Endothelial cell of umbilical vein (primary cell): ENCODE data around the gene RAD51B. TPM values are rescaled to one million over a fixed set of nuclear protein-coding genes. Genes with fewer than 3 reads are reported as not detected.

Experiments
- BruUV-seq: library from RNA; stranded (reverse); fragments of 400-500 nt; replicated peaks from 2 replicates; lab custom pipeline; 2021; lab: Mats Ljungman, UMichigan
- CTCF ChIA-PET: fragments of 300-600, 350-600 bp; sonication (Branson Sonifier 250); formaldehyde crosslinking; loops from one replicate; lab custom pipeline; 2021; ENCODE audit warnings: antibody characterized with exemption, inconsistent platforms; lab: Charles Lee
- POLR2A ChIA-PET: fragments of 300-600, 350-600 bp; sonication (Branson Sonifier 250); formaldehyde crosslinking; loops from one replicate; lab custom pipeline; 2021; ENCODE audit warnings: antibody characterized with exemption, inconsistent platforms; lab: Charles Lee
- DNase-seq: peaks from one replicate; pipeline ENCODE4 v3.0.0-alpha.2; 2011; ENCODE audit warnings: low read depth, low spot score
- FAIRE-seq: peaks from 2 replicates; lab custom pipeline; 2011; peaks lifted over from hg19 to GRCh38; lab: Jason Lieb, UNC
- H2AFZ ChIP-seq: 2 replicates; pipeline ENCODE4 v1.6.0; 2012; ENCODE audit warnings: low read depth, low read length, control low read depth, inconsistent platforms
- H3K27ac ChIP-seq: 2 replicates; pipeline ENCODE4 v1.5.1; 2011; ENCODE audit warnings: low read depth, mild to moderate bottlenecking, control low read depth, low read length, moderate library complexity; ENCODE audit not compliant: insufficient read depth
- H3K27me3 ChIP-seq, 2 experiments: 2 replicates each; pipeline versions ENCODE4 v1.6.0 to v1.6.1; 2011; ENCODE audit warnings: low read length in 2 of 2, mixed read lengths in 1 of 2; ENCODE audit not compliant: control insufficient read depth in 2 of 2, insufficient read depth in 2 of 2
- H3K36me3 ChIP-seq, 2 experiments: 2 replicates in 1 of 2; 3 replicates in 1 of 2; pipeline ENCODE4 v1.5.1; 2011; ENCODE audit warnings: low read length in 2 of 2, mild to moderate bottlenecking in 1 of 2, moderate library complexity in 1 of 2; ENCODE audit not compliant: control insufficient read depth in 2 of 2, insufficient read depth in 2 of 2; ENCODE audit errors: extremely low read depth in 1 of 2
- H3K4me1 ChIP-seq: 3 replicates; pipeline ENCODE4 v1.5.1; 2011; ENCODE audit warnings: mild to moderate bottlenecking, low read length; ENCODE audit not compliant: control insufficient read depth, insufficient read depth; ENCODE audit errors: extremely low read depth
- H3K4me2 ChIP-seq: 2 replicates; pipeline ENCODE4 v1.6.1; 2011; ENCODE audit warnings: low read length, control low read depth, mixed read lengths; ENCODE audit not compliant: insufficient read depth
- H3K4me3 ChIP-seq, 3 experiments: fragments of 200-600 bp in 1 of 3; sonication (generic), shearing (Covaris generic) in 1 of 3; replicated peaks in 1 of 3; 2 replicates each; pipeline ENCODE4 v1.5.1; 2011 to 2016; ENCODE audit warnings: control low read depth in 3 of 3, low read length in 3 of 3, mild to moderate bottlenecking in 2 of 3, inconsistent platforms in 1 of 3, low read depth in 1 of 3, moderate library complexity in 1 of 3; ENCODE audit not compliant: insufficient read depth in 1 of 3
- H3K79me2 ChIP-seq: 2 replicates; pipeline ENCODE4 v1.6.0; 2012; ENCODE audit warnings: low read length, inconsistent platforms; ENCODE audit not compliant: control insufficient read depth, insufficient read depth
- H3K9ac ChIP-seq: replicated peaks from 2 replicates; pipeline ENCODE3; 2011; ENCODE audit warnings: low read length, control low read depth; ENCODE audit not compliant: insufficient read depth; ENCODE audit errors: extremely low read depth
- H3K9me1 ChIP-seq: replicated peaks from 3 replicates; pipeline ENCODE4 v1.6.0; 2011; ENCODE audit warnings: mild to moderate bottlenecking, low read length; ENCODE audit not compliant: control insufficient read depth, insufficient read depth; ENCODE audit errors: extremely low read depth
- H3K9me3 ChIP-seq: replicated peaks from 2 replicates; pipeline ENCODE4 v1.5.1; 2012; ENCODE audit warnings: low read length, inconsistent platforms; ENCODE audit not compliant: control insufficient read depth, insufficient read depth
- H4K20me1 ChIP-seq: replicated peaks from 2 replicates; pipeline ENCODE3; 2011; ENCODE audit warnings: mild to moderate bottlenecking, low read length; ENCODE audit not compliant: control insufficient read depth, insufficient read depth; ENCODE audit errors: extremely low read depth
- GATA2 ChIP-seq: IDR thresholded peaks from 2 replicates; pipeline ENCODE4 v1.7.0; 2011; ENCODE audit warnings: low read depth, mild to moderate bottlenecking, moderate library complexity, mixed read lengths, low read length; ENCODE audit not compliant: insufficient read length, insufficient read depth
- JUN ChIP-seq: IDR thresholded peaks from 2 replicates; pipeline ENCODE4 v1.6.1; 2011; ENCODE audit warnings: borderline replicate concordance, low read depth; ENCODE audit not compliant: insufficient read length, insufficient read depth
- MAX ChIP-seq: IDR thresholded peaks from 2 replicates; pipeline ENCODE4 v1.6.1; 2011; ENCODE audit not compliant: insufficient read depth, insufficient read length
- MYC ChIP-seq: IDR thresholded peaks from one replicate; pipeline ENCODE4 v1.6.1; 2011; ENCODE audit warnings: mild to moderate bottlenecking, low read depth, low read length
- dilution Hi-C: fragments of 300-500 bp; cut with MboI; formaldehyde crosslinking; loops from one replicate; pipeline ENCODE4 v1.15.0; 2019; ENCODE audit warnings: low sequenced_read_pairs; ENCODE audit not compliant: extremely low pct_ligation_motif_present
- intact Hi-C: fragments of 100-400 bp; cut with micrococcal nuclease; formaldehyde crosslinking; loops from one replicate; pipeline ENCODE4 v1.10.0; 2022
- polyA plus RNA-seq, 4 experiments: library from polyadenylated mRNA; depleted of rRNA in 3 of 4; stranded (reverse) in 3 of 4; unstranded in 1 of 4; fragments of >200 nt; gene quantifications; 2 replicates each; pipeline versions ENCODE4 v1.2.1 to v1.2.3, GENCODE V29; 2011 to 2012; ENCODE audit warnings: missing spikeins in 1 of 4
- total RNA-seq: library from RNA; stranded (reverse); gene quantifications from 2 replicates; pipeline ENCODE4 v1.2.3, GENCODE V29; 2021

RAD51B gene
- total and polyA plus RNA-seq, 2 donors (not counting 3 experiments of a cell fraction or from before 2014, with no cell fraction given): 3.9 to 19.0 TPM

DNA sequence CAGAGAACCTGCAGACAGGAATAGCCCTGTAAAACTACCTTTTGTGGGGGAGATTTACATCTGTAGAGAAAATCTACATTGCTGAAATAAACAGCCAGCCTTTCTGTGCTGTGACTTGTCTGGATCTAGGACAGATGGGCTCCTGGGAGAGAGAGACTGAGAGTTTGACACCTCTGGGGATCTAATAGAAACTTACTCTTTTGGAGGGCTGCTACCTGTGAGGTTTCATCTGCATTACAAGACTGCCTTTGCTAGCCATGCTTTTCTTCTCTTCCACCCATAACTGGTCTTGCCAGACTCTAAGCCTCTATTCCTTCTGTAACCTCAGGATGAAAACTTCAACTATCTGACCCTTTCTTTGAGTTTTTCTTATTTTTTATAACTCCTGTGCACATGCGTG lies 520.7 kb downstream of the RAD51B start:
- Histone ChIP-seq H3K9me3 (no peaks in the 10 kb centered on the region), H2AFZ (no peak overlapping the region), H4K20me1 (no peaks in the 10 kb centered on the region), H3K9ac (no peak overlapping the region), H3K9me1 (no peaks in the 10 kb centered on the region), H3K4me1 (no peaks in the 10 kb centered on the region), H3K4me2 (no peak overlapping the region), H3K36me3 (no peaks in the 10 kb centered on the region), H3K4me3 (no peak overlapping the region), H3K27me3 (no peaks in the 10 kb centered on the region), H3K79me2 (no peaks in the 10 kb centered on the region), H3K27ac (no peak overlapping the region)
- CTCF ChIA-PET: no interaction called here
- DNase-seq (no peak), FAIRE-seq (no peak)
- POLR2A ChIA-PET: no interaction called here
- no TSS peak for BruUV-seq
- dilution Hi-C loops: no loop called here
- TF ChIP-seq JUN: no peak
- no peak for TF ChIP-seq GATA2
- TF ChIP-seq MAX: no peak
- TF ChIP-seq MYC: no peak
- intact Hi-C loops: no loop called here

DNA sequence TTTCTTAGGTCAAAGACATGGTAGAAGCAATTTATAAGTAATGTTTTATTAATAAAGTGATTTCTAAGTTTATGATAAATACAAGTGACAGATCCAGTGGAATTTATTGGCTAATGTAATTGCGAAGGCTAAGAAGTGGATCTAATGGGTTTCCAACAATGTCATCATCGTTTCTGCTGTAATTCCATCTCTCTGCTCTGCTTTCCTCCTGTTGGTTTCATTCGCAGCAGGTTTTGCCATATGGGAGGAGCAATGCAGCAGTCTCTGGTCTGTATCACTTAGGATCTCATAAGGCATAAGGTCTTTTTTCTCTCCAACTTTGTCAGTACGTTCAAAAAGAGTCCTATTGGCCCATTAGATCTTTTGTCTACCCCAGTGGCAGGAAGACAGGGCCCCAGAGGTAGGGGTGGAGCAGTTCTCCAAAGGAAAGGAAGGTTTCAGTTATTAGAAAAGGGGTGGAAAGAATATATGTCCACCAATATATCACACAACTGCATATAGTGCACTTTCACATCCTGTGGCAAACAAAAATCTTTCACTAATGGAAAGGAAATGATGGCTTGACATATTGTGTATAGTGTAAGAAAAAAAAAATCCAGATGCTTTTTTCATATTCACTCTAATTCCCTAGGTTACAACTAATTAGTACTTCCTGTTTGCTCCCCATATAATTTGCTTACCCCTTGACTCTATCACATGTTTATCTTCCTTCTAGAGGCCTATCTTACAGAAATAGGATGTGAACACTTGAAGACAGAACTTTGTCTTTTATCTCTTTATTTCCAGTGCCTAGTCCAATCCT lies 522.0 kb downstream of the RAD51B start:
- dilution Hi-C loops: no loop called here
- Histone ChIP-seq H3K4me1 (no peaks in the 10 kb centered on the region), H3K9ac (no peak overlapping the region), H3K9me1 (no peaks in the 10 kb centered on the region), H3K9me3 (no peaks in the 10 kb centered on the region), H3K36me3 (no peaks in the 10 kb centered on the region), H3K4me2 (no peak overlapping the region), H3K4me3 (no peak overlapping the region), H3K27ac (no peak overlapping the region), H3K79me2 (no peaks in the 10 kb centered on the region), H2AFZ (no peak overlapping the region), H3K27me3 (no peaks in the 10 kb centered on the region), H4K20me1 (no peaks in the 10 kb centered on the region)
- no peak for TF ChIP-seq MYC
- FAIRE-seq (no peak), DNase-seq (no peak)
- BruUV-seq: no TSS peak
- intact Hi-C loops: no loop called here
- POLR2A ChIA-PET: no interaction called here
- CTCF ChIA-PET: no interaction called here
